ENCODE measurements around the gene GPHN.
A peak's percentile ranks its signal among the peaks of the same experiment; 100 is the strongest.
"Not testable (repeated sequence)": the region's sequence is repeated elsewhere in the genome, so short reads cannot be mapped to it uniquely, and the experiment has no call there.

GPHN gene

DNA sequence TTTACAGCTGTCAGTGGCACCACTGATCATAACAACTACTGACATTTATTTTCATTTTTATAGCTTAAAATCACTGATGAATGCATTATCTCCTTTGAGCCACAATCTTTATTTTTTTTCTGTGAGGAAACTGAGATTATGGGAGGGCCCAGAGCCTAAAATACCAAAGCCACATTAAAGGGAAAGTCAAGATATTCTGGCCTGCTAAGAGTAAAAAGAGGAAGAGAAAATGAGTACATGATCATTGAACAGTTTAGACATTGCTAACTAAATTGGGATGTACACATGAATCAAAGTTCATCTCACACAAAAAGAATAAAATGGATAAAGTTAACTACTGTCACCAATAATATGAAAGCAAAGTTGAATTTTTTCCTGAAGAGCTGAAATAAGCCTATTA is 510.8 kb downstream of the GPHN start:
- no peak for FAIRE-seq
- DNase-seq (ENCODE audit: low spot score) = no peak

DNA sequence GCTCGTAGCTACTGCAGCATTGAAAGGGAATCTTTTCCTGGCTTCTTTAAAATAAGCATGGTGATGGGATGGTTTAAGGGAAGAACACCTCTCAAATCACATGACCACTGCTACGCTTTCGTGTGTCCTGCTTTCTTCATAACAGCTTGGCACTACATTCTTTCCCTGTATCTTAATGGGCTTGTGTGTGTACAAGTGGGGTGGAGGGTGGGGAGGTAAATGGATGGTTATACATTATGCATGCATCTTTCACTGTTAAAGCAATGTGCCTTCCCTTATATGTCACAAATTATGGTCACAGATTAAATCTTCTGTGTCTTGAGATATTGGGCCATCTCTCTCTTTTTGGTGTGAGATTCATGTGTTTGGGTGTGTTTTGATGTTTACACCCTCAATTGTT is 511.8 kb downstream of the GPHN start:
- DNase-seq (ENCODE audit: low spot score) (no peak), FAIRE-seq (no peak)

DNA sequence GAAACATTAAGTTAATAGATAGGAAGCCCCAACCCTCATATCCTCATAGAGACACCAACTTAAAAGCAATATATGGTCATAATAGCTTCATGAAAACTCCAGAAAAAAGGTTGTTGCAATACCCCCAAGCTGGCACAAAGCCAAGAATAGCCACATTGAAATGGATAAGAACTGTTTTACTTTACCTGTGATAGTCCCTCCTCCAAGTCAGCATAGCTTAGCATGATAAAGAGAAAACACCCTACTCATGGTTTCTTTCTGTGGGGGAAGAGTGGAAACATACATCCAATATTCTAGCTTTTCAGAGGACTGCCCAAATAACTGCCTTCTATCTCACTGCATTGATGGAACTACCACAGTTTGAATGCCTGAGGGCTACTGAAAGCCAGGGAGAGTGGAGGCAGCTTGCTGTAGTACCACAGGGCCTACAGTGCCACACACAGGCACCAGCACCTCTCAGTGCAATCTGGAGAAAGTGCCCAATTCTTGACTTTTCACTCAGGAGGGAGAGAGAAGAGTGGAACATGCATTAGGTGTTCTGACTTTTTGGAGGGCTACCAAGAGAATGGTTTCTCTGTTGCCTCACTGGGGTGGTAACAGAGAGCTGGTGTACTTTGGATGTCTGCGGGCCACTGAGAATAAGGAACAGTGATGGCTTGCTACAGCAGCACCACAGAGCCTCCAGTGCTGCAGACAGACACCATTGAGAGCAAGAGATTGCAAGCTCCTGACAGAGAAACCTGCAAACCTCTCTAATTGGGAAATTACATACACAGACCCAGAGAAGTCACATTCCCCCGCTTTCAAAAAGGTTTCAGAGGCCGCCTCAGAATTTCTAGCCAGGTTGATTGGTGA is 524.2 kb downstream of the GPHN start:
- no peak for FAIRE-seq
- no peak for DNase-seq (ENCODE audit: low spot score)

DNA sequence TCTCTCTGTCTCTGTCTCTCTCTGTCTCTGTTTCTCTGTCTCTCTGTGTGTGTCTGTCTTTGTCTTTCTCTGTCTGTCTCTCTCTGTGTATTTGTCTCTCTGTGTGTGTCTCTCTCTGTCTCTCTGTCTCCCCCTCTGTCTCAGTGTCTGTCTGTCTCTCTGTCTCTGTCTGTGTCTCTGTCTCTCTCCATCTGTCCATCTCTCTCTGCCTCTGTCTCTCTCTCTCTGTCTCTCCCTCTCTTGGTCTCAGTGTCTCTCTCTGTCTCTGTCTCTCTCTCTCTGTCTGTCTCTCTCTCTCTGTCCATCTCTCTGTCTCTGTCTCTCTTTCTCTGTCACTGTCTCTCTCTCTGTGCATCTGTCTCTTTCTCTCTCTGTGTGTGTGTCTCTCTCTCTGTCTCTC is 537.5 kb downstream of the GPHN start:
- DNase-seq (ENCODE audit: low spot score) (no peak), FAIRE-seq (no peak)

DNA sequence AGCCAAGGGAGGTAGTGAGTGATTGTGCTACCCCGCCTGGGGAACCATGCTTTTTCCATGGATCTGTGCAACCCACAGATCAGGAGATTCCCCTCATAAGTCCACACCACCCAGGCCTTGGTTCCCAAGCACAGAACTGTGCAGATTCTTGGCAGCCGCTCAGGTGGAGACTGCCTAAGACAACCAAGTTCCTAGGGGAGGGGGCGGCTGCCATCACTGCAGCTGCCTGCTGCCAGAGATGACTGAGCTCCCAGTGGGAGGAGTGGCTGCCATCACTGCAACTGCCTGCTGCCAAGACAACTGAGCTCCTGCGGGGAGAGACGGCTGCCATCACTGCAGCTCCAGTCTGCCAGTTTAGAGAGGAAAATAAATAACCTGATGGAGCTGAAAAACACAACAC is 542.9 kb downstream of the GPHN start:
- no peak for FAIRE-seq
- no peak for DNase-seq (ENCODE audit: low spot score)

DNA sequence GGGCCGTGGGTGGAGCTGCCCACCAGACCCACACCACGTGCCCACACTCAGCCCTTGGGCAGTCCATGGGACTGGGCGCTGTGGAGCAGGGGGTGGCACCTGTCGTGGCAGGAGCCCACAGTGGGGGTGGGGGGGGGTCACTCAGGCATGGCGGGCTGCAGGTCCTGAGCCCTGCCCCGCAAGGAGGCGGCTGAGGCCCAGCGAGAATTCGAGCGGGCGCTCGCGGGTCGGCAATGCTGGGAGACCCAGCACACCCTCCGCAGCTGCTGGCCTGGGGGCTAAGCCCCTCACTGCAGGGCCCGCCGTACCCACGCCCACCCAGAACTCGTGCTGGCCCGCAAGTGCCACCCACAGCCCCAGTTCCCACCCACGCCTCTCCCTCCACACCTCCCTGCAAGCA is 548.7 kb downstream of the GPHN start:
- DNase-seq (ENCODE audit: low spot score) (no peak), FAIRE-seq (no peak)

DNA sequence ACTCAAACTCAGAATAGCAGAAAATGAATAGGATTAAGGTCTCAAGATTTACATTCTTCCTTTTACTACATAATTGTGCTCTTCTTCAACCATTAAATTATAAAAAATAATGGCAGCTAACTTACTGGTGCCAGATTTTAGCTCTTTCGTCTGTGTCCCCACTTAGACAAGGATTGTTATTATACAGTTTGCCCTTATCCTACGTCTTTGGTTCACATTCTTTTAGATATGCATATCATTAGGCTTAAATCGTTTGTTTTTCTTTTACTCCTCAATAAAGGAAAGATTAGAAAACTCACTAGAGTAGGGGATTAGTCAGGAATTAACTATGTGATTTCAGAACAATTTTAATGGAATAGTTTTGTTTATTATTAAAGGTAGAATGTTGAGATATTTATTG is 551.6 kb downstream of the GPHN start:
- DNase-seq (ENCODE audit: low spot score) (no peak), FAIRE-seq (no peak)

DNA sequence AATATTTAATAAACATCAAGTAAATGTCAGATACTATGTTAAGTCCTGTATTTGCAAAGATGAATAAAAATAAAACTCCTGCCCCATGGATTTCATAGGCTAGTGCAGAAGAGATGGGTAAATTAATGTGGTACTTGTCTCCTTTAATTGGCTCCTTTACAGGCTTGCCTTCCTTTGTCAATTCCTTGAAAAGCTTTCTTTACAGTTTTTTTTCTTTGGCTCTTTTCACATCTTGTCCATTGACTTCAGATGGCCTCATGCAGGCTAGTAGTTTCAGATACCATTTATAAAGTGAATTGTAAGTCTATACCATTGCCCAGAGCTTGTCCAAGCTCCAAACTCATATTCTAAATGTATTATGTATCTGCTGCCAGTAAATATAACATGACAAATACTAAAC is 552.6 kb downstream of the GPHN start:
- DNase-seq (ENCODE audit: low spot score) (no peak), FAIRE-seq (no peak)

DNA sequence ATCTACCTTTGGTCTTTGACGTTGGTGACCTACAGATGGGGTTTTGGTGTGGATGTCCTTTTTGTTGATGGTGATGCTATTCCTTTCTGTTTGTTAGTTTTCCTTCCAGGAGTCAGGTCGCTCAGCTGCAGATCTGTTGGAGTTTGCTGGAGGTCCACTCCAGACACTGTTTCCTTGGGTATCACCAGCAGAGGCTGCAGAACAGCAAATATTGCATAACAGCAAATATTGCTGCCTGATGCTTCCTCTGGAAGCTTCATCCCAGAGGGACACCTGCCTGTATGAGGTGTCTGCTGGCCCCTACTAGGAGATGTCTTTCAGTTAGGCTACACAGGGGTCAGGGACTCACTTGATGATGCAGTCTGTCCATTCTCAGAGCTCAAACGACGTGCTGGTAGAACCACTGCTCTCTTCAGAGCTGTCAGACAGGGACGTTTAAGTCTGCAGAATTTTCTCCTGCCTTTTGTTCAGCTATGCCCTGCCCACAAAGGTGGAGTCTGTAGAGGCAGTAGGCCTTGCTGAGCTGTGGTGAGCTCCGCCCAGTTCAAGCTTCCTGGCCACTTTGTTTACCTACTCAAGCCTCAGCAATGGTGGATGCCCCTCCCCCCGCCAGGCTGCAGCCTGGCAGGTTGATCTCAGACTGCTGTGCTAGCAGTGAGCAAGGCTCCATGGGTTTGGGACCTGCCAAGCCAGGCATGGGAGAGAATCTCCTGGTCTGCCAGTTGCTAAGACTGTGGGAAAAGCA is 559.3 kb downstream of the GPHN start:
- not testable (repeated sequence) for DNase-seq (ENCODE audit: low spot score); FAIRE-seq

DNA sequence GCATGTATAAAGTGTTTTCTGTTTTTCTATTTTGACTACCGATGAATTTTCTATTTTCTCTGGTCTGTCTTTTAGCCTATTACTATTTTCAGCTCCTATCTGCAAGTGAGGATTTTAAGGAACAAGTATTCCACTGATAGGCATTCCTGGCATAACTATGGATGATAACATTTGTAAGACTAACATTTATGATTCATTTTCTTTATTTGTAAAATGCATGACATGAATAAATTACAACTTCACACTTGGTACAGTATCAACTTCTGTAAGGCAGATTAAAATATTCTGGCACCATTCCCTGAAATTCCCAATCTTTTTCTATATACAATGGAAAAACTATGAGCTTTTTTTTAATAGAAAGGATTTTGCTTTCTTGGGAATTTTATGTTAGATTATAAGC is 560.3 kb downstream of the GPHN start:
- no peak for DNase-seq (ENCODE audit: low spot score)
- FAIRE-seq = no peak

DNA sequence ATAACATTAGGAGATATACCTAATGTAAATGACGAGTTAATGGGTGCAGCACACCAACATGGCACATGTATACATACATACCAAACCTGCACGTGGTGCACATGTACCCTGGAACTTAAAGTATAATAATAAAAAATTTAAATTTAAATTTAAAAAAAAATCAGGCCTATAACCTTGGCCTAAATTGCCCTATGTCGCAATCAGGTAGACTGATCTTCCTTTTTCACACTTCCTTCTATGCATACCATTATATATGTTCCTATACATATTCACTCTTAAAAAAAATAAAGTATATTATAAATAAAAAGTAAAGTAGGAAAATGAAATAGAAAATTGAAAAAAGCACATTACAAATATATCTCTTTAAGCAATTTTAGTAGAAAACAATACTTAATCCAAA is 563.6 kb downstream of the GPHN start:
- no peak for FAIRE-seq
- no peak for DNase-seq (ENCODE audit: low spot score)

DNA sequence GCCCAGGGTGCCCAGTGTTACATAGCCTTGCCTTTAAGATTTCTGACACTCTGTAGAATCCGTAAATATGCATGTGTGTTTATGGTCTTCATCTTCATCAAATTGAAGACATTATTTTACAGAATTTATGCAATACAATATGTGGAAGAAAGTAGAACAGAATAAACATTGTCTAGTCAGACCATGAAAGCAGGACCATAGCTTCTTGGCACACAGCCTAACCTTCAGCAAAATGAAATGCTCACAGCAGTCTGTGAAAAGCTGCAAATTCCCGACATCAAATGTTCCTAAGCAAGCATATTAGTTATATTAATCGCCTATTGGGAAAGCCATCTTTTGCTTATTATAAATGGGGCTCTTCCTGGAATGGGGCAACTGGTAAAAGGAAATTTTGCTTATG is 570.0 kb downstream of the GPHN start:
- FAIRE-seq (no peak), DNase-seq (ENCODE audit: low spot score) (no peak)

DNA sequence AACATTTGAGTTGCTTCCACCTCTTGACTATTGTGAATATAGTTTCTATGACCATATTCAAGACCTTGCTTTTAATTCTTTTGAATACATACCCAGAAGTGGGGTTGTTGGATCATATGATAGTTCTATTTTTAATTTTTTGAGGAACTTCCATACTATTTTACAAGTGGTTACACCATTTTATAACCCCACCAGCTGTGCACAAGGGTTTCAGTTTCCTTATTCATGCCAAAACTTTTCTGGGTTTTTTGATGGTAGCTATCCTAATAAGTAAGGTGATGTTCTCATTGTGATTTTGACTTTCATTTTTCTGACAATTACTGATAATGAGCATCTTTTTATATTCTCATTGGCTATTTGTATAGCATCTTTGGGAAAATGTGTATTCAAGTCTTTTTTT is 571.9 kb downstream of the GPHN start:
- DNase-seq (ENCODE audit: low spot score) = no peak
- no peak for FAIRE-seq

DNA sequence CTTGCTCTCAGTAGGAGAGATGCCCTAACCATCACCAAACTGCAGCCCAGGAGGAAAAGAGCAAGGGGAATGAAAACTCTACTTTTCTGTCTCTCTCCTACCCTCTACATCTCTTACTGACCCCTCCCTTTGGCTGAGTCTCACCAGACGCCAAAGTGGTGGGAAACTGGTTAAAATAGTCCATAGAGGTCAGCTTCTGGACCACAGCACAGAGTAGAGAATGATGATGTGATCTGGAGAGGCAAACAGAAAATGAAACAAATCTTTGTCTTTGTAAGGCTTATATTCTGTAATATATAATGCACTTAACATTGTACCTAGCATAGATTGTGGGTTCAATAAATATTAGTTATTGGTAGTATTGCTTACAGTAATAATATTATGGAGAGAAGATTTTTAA is 600.3 kb downstream of the GPHN start:
- DNase-seq (ENCODE audit: low spot score) (no peak), FAIRE-seq (no peak)

DNA sequence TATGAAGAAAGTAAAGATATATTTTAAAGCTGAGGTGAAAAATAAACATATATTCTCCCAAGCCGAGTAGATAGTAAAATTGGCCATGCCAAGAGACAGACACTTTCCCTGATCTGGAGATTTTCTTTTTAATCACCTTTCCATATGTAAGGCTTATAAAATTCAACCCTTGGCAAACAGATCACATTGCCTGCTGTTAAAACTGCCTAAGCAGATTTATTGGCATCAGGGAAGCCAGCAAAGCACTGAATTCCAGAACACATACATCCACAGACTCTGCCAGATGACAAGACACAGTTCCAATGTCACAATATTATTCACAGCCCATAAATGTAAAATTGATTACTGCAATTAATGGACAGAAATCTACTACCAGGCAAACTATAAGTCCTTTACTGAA is 603.1 kb downstream of the GPHN start:
- no peak for FAIRE-seq
- DNase-seq (ENCODE audit: low spot score) = no peak

DNA sequence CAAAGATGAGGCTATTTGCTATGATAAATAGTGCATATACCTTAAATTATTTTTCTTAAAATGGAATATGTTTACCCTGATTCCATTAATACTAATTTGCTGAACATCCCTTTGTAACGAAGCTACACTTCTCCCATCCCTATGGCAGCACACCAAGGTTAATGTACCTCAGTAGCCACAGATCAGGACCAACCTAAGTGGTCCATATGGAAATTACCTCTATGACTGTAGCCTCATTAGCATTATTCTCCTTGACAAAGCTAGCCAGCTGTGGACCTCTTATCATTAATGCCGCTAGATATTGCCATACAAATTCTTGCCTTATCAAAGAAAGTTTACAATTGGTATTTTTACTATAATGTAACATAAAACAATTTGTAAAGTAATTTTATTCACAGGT is 604.4 kb downstream of the GPHN start:
- DNase-seq (ENCODE audit: low spot score) (no peak), FAIRE-seq (no peak)

DNA sequence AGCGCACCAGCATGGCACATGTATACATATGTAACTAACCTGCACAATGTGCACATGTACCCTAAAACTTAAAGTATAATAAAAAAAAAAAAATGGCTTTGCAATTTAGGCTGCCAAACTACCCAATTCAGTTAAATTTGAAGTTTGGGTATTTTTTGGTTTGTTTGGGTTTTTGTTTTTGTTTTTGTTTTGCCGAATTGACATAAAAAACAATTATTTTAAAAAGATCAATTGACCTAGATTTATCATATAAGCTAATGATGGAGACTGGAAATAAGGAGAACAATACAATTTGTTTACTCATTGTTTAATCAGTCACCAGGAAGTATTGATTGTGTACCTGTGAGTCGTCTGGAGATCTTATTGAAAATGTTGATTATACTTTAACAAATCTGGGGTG is 619.2 kb downstream of the GPHN start:
- DNase-seq (ENCODE audit: low spot score) (no peak), FAIRE-seq (no peak)

DNA sequence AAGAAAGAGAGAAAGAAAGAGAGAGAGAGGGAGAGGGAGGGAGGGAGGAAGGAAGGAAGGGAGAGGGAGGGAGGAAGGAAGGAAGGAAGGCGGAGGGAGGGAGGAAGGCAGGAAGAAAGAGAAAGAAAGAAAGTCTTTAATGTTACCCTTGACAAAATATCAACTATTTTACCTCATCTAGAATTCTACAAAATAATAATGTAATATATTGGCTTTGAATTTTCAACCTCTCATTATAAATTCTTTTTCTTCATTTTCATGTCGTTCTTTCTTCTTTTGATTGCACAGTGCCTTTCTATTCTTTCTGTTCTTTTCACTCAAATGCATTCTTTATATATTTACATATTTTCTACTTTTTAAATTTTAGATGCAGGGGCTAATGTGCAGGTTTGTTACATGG is 621.8 kb downstream of the GPHN start:
- DNase-seq (ENCODE audit: low spot score) (no peak), FAIRE-seq (no peak)

DNA sequence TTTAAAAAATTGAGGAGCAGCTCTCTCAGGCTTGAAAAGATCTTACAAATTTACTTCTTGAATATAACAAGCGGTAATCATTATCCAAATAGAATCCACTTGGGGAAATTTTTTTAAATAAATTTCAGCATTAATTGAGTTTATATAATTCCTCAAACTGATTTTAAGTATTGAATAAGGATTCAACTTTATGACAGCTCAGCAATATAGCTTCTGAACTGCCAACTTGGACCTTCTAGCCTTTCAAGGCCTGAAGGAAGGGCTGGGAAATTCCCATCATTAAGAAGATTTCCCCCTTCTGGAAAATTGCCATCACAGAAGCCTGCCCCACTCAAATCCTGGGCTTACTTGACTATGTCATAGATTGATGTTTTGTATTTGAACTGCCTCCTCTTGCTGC is 623.7 kb downstream of the GPHN start:
- DNase-seq (ENCODE audit: low spot score) (no peak), FAIRE-seq (no peak)

DNA sequence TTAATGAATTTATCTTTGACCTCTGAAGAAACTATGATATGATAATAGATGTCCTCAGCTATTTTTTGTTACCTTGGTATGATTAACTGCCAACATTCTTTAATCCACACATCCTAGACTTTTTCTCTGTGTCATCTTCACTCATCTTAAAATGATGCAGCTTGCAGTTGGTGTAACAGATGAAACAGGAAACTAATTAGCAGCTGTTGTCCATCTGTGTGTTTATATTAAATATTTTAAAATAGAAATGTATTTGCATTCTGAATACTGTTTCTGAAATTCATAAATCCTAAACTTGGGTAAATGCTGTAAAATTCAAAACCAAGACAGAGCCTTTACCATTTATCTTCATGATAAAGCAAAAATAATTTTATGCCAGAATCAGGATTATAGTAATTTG is 625.2 kb downstream of the GPHN start:
- FAIRE-seq = no peak

DNA sequence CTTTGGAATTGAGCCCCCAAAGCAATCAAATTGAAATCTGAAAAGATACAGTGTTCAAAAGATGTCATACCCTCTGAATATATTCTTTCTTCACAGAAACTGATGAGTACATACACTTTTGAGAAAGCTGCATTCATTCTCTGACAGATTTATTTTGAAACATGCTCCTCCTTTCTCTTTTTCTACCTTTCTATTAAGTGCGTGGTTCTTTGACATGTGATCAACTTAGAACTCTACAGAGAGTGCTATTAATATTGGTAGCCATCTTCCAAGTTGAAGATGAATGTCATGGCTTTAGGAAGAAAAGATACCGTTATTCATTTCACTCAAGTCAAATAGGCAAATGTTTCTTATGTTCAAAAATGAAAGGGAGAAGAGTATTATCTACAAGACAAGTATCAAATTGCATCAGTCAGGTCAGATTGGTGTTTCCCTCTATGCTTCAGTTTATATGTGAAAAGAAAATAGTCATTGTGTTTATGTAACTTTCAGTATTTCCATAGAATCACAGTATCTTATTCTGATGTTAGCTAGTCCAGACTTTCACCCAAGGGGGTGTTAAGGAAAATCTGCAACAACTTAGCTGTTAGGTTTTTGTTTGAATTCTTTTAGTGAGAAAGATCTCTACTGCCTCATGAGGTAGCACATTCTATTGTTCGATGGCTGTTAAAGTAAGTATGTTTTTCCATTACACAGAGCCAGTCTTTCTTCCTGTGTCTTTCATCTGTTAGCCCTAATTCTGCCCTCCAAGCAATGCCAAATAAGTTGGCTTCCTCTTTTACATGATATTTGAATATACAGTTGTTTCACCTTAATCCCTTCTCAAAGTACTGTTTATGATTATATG is 625.9 kb downstream of the GPHN start:
- DNase-seq (ENCODE audit: low spot score) (no peak), FAIRE-seq (no peak)

More for the DNA sequence above, 625.2 kb downstream of the GPHN start:
- DNase-seq (ENCODE audit: low spot score) = no peak

DNA sequence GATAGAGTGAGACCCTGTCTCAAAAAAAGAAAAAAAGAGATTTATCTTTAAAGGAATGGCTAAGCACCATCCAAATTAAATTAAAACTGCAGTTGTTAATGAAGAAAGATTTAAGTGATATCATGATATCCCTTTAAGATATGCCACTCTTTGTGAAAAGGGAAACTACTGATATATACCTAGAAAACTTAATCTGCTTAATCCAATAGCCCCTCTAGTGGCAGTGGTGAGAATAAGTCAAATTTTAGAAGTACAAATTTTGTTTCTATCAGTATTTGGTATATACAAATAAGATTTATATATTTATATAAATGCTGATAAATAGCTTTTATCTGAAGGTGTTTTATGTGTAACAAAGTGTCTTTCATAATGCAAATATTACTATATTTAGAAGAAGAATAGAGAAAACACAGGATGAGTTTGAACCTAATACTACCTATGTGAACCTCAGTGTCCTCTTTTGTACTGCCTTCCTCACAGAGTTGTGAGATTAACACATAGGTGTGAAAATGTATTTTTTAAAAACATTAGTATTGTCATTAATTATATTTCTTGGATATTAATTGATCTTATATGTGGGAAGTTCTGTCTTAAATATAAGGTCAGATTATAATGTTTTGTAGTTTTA is 629.9 kb downstream of the GPHN start:
- FAIRE-seq = peak; percentile 46
- DNase-seq (ENCODE audit: low spot score) = no peak

All from RCC 7860 (cell line).